ENCODE measurements around the gene ZSWIM7.

ZSWIM7 gene

GRCh38 chr17:15973834-15974233 lies 25.7 kb downstream of the ZSWIM7 start:
- no peak overlapping the region for H3K4me3 ChIP-seq (replicated peaks; ENCODE audit: low read depth, low read length)
- TF ChIP-seq, protein P1, sequence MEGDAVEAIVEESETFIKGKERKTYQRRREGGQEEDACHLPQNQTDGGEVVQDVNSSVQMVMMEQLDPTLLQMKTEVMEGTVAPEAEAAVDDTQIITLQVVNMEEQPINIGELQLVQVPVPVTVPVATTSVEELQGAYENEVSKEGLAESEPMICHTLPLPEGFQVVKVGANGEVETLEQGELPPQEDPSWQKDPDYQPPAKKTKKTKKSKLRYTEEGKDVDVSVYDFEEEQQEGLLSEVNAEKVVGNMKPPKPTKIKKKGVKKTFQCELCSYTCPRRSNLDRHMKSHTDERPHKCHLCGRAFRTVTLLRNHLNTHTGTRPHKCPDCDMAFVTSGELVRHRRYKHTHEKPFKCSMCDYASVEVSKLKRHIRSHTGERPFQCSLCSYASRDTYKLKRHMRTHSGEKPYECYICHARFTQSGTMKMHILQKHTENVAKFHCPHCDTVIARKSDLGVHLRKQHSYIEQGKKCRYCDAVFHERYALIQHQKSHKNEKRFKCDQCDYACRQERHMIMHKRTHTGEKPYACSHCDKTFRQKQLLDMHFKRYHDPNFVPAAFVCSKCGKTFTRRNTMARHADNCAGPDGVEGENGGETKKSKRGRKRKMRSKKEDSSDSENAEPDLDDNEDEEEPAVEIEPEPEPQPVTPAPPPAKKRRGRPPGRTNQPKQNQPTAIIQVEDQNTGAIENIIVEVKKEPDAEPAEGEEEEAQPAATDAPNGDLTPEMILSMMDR (IDR thresholded peaks at IDR 0.05; ENCODE audit: insufficient read depth, low read length, poor library complexity, severe bottlenecking), result no peak
- DNase-seq (ENCODE audit: extremely low read depth, insufficient read length), result no peak
- H3K36me3 ChIP-seq (ENCODE audit: control insufficient read depth, insufficient read depth, low read length), result no peaks in the 10 kb centered on the region
- no peaks in the 10 kb centered on the region; the same call in none of the 2 replicates for H3K27me3 ChIP-seq (replicated peaks; ENCODE audit: control insufficient read depth, insufficient read depth, low read length)

GRCh38 chr17:15973016-15973415 lies 26.5 kb downstream of the ZSWIM7 start:
- Histone ChIP-seq H3K27me3 (replicated peaks; ENCODE audit: control insufficient read depth, insufficient read depth, low read length) (no peaks in the 10 kb centered on the region; the same call in none of the 2 replicates), H3K4me3 (replicated peaks; ENCODE audit: low read depth, low read length) (no peak overlapping the region), H3K36me3 (ENCODE audit: control insufficient read depth, insufficient read depth, low read length) (no peaks in the 10 kb centered on the region)
- no peak for DNase-seq (ENCODE audit: extremely low read depth, insufficient read length)
- TF ChIP-seq, protein P1 (IDR thresholded peaks at IDR 0.05; ENCODE audit: insufficient read depth, low read length, poor library complexity, severe bottlenecking), result no peak

DNA sequence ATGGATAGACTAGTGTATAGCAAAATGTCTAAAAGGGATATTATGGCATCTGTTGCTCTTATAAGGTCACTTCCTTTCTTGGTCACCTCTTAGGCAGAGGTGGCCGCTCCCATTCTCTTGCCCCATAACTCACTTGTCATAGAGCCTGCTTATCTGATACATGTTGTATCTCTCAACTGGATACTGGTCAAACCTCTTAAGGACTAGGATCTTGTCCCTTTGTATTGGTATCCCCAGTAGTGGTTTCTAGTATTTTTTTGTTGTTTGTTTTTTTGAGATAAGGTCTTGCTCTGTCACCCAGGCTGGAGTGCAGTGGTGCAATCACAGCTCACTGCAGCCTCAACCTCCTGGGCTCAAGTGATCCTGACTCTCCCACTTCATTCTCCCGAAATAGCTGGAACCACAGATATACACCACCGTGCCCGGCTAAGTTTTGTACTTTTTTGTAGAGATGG lies 27.0 kb downstream of the ZSWIM7 start:
- TF ChIP-seq, protein P1 (IDR thresholded peaks at IDR 0.05; ENCODE audit: insufficient read depth, low read length, poor library complexity, severe bottlenecking), result no peak
- Histone ChIP-seq H3K27me3 (replicated peaks; ENCODE audit: control insufficient read depth, insufficient read depth, low read length) (no peaks in the 10 kb centered on the region; the same call in none of the 2 replicates), H3K4me3 (replicated peaks; ENCODE audit: low read depth, low read length) (no peak overlapping the region), H3K36me3 (ENCODE audit: control insufficient read depth, insufficient read depth, low read length) (no peaks in the 10 kb centered on the region)
- no peak for DNase-seq (ENCODE audit: extremely low read depth, insufficient read length)

GRCh38 chr17:15971882-15972281 lies 27.6 kb downstream of the ZSWIM7 start:
- no peaks in the 10 kb centered on the region; the same call in none of the 2 replicates for H3K27me3 ChIP-seq (replicated peaks; ENCODE audit: control insufficient read depth, insufficient read depth, low read length)
- H3K4me3 ChIP-seq (replicated peaks; ENCODE audit: low read depth, low read length), result no peak overlapping the region
- H3K36me3 ChIP-seq (ENCODE audit: control insufficient read depth, insufficient read depth, low read length), result no peaks in the 10 kb centered on the region
- TF ChIP-seq, protein P1 (IDR thresholded peaks at IDR 0.05; ENCODE audit: insufficient read depth, low read length, poor library complexity, severe bottlenecking), result no peak
- no peak for DNase-seq (ENCODE audit: extremely low read depth, insufficient read length)

DNA sequence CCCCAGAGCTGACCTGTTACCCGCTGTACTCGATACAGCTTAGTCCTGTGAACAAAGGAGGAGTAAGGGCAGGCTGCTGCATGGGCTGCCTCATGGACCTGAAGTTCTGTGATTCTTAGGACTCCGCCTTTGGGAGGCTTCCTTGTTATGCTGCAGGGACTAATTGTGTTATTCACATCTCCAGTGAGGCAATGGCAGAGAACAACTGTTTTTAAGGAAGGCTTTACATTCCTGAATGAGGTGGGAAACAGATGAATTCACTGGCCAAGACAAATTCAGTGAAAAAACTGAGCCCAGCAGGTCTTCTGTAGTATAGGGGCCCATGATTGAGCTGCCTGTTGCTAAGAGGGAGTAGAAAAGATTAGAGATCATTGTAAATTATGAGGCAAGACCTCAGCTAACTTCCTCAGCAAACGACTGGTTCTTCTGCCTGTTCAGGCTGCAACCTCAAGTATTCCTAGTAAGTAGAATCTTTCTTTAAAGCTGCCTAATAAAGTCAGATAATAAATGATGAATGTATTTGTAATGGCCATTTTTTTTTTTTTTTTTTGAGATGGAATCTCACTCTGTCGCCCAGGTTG lies 28.3 kb downstream of the ZSWIM7 start:
- TF ChIP-seq, protein P1 (IDR thresholded peaks at IDR 0.05; ENCODE audit: insufficient read depth, low read length, poor library complexity, severe bottlenecking), result no peak
- Histone ChIP-seq H3K36me3 (ENCODE audit: control insufficient read depth, insufficient read depth, low read length) (no peaks in the 10 kb centered on the region), H3K4me3 (replicated peaks; ENCODE audit: low read depth, low read length) (no peak overlapping the region), H3K27me3 (replicated peaks; ENCODE audit: control insufficient read depth, insufficient read depth, low read length) (no peaks in the 10 kb centered on the region; the same call in none of the 2 replicates)
- DNase-seq (ENCODE audit: extremely low read depth, insufficient read length), result no peak
